KOPT-K1 (cell line): ENCODE data around the gene CIZ1.
"Not testable (repeated sequence)": the region's sequence is repeated elsewhere in the genome, so short reads cannot be mapped to it uniquely, and the experiment has no call there.

Experiments used
- H3K27ac ChIP-seq: fragments of 200-600 bp; sonication (generic); 2 replicates; pipeline ENCODE4 v1.5.1; 2016; ENCODE audit warnings: antibody characterized with exemption, mild to moderate bottlenecking, low read depth, low read length; ENCODE audit not compliant: poor library complexity, severe bottlenecking
- H3K36me3 ChIP-seq: fragments of 200-600 bp; sonication (generic); 2 replicates; pipeline ENCODE4 v1.5.1; 2017; ENCODE audit warnings: antibody characterized with exemption, mild to moderate bottlenecking, low read length, moderate library complexity; ENCODE audit not compliant: insufficient read depth
- H3K9me3 ChIP-seq: fragments of 200-600 bp; sonication (generic); 2 replicates; pipeline ENCODE4 v1.5.1; 2017; ENCODE audit warnings: antibody characterized with exemption, low read length, mild to moderate bottlenecking; ENCODE audit not compliant: insufficient read depth, poor library complexity, severe bottlenecking

The CIZ1 gene

DNA sequence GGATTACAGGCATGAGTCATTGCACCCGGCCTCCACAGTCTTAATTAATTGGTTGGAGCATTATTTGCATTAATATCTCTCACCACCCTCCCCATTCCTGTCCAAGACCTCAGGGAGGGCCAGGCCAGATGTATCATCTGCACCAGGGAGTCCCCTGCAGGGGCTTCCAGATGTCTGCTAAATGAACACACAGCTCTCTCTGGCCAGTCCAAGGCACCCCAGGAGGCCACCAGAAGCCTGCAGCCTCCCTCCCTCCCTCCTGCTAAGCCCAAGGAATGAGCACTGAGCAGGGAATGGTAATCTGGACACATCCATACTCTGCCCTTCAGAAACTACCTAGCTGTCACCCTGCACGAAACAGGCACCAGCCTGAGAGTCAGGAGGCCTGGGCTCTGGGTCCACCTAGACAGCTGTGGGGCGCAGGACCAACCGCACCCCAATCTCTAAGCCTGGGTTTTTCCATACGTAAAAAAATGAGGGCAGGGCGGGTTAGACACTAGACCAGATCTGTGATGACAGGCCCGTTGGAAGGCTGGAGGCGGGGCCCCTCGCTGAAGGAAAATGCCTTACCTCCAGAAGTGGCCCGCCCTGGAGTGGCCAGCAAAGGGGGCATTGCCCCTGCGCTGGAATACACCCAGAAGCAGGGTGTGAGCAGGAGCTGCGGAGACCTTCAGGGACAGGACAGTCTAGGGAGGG is 8.3 kb downstream of the CIZ1 start:
- Histone ChIP-seq H3K9me3 (peaks cover 18% of the 10 kb centered on the region), H3K27ac (no peak overlapping the region), H3K36me3 (peaks cover 72% of the 10 kb centered on the region)

DNA sequence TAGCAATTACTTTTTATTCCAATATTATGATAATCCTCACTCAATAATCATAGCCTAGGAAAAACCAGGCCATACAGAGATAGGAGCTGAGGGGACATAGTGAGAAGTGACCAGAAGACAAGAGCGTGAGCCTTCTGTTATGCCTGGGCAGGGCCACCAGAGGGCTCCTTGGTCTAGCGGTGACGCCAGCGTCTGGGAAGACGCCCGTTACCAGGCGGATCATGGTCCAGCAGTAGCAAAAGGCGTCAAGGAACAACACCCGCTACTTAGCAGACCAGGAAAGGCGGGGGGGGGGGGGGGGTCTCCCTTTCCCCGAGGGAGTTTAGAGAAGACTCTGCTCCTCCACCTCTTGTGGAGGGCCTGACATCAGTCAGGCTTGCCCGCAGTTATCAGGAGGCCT is 9.9 kb downstream of the CIZ1 start:
- peaks cover 78% of the 10 kb centered on the region for H3K36me3 ChIP-seq
- H3K9me3 ChIP-seq: peaks cover 18% of the 10 kb centered on the region
- not testable (repeated sequence) for H3K27ac ChIP-seq

- peaks cover 78% of the 10 kb centered on the region for H3K36me3 ChIP-seq
- H3K27ac ChIP-seq: no peak overlapping the region
- peaks cover 18% of the 10 kb centered on the region for H3K9me3 ChIP-seq
These were observed 10.9 kb downstream of the CIZ1 start for GRCh38 chr9:128180447-128180846.

GRCh38 chr9:128180001-128180400 is 11.4 kb downstream of the CIZ1 start:
- peaks cover 18% of the 10 kb centered on the region for H3K9me3 ChIP-seq
- H3K36me3 ChIP-seq: peaks cover 78% of the 10 kb centered on the region
- H3K27ac ChIP-seq: no peak overlapping the region

GRCh38 chr9:128178806-128179431 is 12.5 kb downstream of the CIZ1 start:
- peaks cover 18% of the 10 kb centered on the region for H3K9me3 ChIP-seq
- H3K27ac ChIP-seq: no peak overlapping the region
- peaks cover 79% of the 10 kb centered on the region for H3K36me3 ChIP-seq

- no peak overlapping the region for H3K27ac ChIP-seq
- H3K36me3 ChIP-seq: peaks cover 66% of the 10 kb centered on the region
- H3K9me3 ChIP-seq: peaks cover 18% of the 10 kb centered on the region
These were observed 15.6 kb downstream of the CIZ1 start for GRCh38 chr9:128175726-128176125.

- H3K9me3 ChIP-seq: peaks cover 15% of the 10 kb centered on the region
- no peak overlapping the region for H3K27ac ChIP-seq
- H3K36me3 ChIP-seq: peaks cover 66% of the 10 kb centered on the region
These were observed 16.2 kb downstream of the CIZ1 start for GRCh38 chr9:128175102-128175563.

DNA sequence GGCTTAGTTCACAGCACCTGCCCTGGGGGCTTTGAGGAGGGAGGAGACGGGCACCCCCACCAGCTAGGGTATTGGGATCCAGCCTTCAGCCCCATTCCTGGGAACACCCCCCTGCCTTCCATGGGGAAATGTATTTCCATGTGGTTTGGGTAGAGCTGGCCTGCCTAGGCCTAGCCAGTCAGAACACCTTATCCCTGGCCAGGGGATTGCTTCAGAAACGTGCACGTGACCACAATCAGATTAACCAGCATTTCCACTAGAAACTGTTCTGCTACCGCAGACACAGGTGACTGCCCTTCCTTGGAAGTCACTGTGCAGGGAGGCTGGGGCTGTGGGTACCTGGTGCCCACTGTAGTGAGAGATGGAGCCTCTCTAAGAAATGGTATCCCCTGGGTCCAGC is 17.3 kb downstream of the CIZ1 start:
- H3K36me3 ChIP-seq: peaks cover 66% of the 10 kb centered on the region

DNA sequence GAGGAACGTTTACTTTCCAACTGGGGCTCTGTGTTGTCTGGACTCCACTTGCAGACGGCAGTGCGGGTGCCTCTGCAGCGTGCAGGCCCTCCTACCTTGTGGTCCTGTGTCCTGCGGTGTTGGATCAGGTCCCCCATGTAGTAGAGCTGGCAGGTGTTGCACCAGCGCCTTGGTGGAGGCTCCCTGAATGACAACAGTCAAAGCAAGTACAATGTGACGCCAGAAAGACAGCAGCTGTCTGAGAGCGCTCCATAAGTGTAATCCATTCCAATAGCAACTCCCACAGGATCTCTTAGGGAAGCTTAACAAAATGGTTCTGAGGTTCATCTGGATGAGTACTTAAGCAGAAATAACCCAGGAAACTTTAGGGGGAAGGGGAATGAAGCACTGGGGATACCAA is 21.4 kb downstream of the CIZ1 start:
- no peak overlapping the region for H3K27ac ChIP-seq
- no peaks in the 10 kb centered on the region for H3K9me3 ChIP-seq
- peaks cover 60% of the 10 kb centered on the region for H3K36me3 ChIP-seq

More for the DNA sequence above, 17.3 kb downstream of the CIZ1 start:
- Histone ChIP-seq H3K27ac (no peak overlapping the region), H3K9me3 (peaks cover 4% of the 10 kb centered on the region)

DNA sequence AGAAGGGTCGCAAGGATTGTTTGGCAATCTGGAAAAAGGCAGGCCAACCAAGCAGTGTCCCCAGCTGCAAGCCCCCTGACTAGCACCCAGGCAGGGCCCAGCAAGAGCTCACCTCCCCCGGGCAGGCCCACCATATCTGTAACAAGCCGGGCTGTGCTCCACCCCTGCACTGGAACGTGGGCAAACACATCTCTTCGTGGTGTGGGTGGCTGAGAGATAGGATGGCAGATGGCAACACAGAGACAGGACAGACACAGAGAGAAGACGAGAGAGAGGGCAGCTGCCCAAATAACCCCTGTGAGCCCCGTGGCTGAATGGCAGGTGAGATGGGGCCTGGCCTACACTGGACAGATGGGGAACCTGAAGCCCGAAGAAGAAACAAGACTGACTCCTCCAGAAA is 21.9 kb downstream of the CIZ1 start:
- Histone ChIP-seq H3K36me3 (peaks cover 62% of the 10 kb centered on the region), H3K9me3 (no peaks in the 10 kb centered on the region), H3K27ac (no peak overlapping the region)

DNA sequence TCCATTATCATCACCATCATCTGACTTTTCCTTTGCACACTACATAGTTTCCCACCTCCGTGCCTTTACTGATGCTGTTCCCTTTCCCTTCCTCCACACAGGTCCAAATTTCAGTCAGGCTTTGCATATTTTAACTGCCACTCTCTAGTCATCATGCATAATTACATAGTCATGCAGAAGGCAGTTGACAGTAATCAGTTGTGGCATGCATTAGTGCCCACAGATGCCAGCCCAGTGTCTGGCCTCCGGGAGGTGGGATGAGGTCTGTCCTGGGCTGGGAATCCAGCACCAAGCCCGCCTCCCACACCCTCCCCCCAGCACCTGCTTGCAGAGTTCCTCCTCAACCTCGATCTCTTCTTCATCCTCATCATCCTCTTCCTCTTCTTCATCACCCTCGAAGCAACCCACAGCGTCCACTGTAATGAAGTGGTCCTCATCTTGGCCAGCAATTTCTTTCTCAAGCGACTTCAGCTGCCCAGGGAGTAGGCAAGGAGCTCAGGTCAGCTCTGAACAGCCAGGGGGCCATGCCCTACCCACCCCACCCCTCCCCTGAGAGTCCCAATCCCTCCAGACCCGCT is 22.6 kb downstream of the CIZ1 start:
- H3K36me3 ChIP-seq: peaks cover 69% of the 10 kb centered on the region

DNA sequence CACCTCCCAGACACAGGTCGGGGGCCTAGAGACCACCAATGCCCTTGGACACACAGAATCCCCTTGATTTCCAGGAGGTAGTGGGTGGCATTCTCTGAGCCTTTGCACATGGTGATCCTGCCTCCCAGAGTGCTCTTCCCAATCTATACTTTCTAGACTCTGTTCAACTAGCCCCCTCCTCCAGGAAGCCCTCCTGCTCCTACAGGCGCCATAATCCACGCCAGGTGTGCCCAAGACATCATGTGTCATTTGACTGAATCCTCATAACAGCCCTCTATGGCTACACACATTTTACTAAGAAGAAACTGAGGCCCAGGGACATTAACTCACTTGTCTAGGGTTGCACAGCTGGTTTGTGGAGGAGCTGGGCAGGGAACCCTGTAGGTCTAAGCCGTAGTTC is 24.2 kb downstream of the CIZ1 start:
- Histone ChIP-seq H3K36me3 (peaks cover 85% of the 10 kb centered on the region), H3K27ac (no peak overlapping the region), H3K9me3 (no peaks in the 10 kb centered on the region)

More for the DNA sequence above, 22.6 kb downstream of the CIZ1 start:
- no peak overlapping the region for H3K27ac ChIP-seq
- H3K9me3 ChIP-seq: no peaks in the 10 kb centered on the region

- no peak overlapping the region for H3K27ac ChIP-seq
- no peaks in the 10 kb centered on the region for H3K9me3 ChIP-seq
- peaks cover 89% of the 10 kb centered on the region for H3K36me3 ChIP-seq
These were observed 25.2 kb downstream of the CIZ1 start for GRCh38 chr9:128166169-128166568.

DNA sequence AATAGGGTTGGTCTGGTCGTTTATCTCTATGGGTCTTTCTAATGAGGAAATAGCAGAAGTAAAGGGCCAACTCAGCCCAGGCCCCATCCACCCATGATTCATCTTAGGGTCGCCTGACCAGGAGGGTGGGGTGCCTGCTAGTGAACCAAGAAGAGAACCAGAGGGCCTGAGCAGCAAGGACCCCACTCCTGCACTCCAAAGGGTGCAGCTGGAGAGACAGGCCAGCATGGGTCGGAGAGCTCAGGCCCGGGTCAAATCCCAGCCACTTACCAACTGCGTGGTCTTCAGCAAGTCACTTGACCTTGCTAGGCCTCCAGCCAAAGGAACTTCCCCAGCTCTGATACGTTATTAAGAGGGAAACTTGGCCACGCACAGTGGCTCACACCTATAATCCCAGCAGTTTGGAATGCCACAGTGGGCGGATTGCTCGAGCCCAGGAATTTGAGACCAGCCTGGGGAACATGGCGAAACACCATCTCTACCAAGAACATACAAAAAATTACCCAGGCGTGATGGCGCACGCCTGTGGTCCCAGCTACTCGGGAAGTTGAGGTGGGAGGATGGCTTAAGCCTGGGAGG is 27.0 kb downstream of the CIZ1 start:
- Histone ChIP-seq H3K27ac (no peak overlapping the region), H3K9me3 (no peaks in the 10 kb centered on the region), H3K36me3 (peaks cover 71% of the 10 kb centered on the region)

DNA sequence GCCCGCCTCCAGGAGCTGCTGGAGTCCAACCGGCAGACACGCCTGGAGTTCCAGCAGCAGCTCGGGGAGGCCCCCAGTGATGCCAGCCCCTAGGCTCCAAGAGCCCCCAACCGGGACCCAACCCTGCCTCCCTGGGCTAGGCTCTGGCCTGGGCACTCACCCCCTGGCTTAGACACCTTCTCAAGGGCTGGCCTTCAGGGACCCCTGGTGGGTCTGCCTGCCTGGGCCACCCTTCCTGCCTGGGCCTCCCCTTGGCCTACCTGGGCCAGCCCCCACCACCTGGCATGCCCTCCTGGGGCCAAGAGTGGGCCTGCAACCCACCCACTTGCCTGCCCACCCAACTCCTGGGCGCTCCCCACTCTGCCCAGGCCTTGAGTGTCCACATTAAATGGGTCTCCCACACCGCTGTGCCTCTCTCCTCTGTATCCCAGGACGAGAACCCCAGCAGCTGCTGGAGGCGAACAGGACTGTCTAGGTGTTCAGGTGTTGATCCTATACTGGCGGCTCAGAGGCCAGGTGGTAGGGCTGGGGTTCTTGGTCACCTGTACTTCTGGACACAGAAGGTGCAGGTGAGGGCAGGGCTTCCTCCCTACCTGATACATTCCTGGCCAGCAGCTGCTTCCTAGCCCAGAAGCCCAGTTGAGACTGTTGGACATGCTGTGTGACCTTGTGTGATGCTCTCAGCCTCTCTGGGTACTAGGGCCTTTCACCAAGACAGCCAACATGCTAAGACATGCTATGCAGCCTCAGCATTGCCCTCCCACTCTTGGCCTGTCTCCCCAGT is 27.7 kb downstream of the CIZ1 start:
- no peaks in the 10 kb centered on the region for H3K9me3 ChIP-seq
- H3K36me3 ChIP-seq: peaks cover 65% of the 10 kb centered on the region
- no peak overlapping the region for H3K27ac ChIP-seq
